ENCODE results near the gene ABHD6.
A peak's percentile ranks its signal among the peaks of the same experiment; 100 is the strongest.

ABHD6 gene

DNA sequence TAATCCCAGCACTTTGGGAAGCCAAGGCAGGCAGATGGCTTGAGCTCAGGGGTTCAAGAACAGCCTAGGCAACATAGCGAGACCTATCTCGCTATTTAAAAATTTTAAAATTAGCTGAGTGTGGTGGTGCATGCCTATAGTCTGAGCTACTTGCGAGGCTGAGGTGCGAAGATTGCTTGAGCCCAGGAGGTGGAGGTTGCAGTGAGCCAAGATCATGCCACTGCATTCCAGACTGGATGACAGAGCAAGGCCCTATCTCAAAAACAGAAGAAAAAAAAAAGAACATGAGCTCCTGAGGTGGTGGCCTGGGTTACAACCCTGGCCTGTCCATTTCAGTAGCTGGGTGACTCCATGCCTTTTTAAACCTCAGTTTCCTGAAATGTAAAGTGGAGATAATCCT, 34.1 kb upstream of the ABHD6 start:
- no peaks in the 10 kb centered on the region for H3K79me1 ChIP-seq (ENCODE audit: low read length)
- no peak overlapping the region for H2AK5ac ChIP-seq (ENCODE audit: low read length)
- WGBS (ENCODE audit: extremely low coverage, insufficient coverage, insufficient read length), result no CpG with 5 or more reads among the region's 4 CpGs
- no peak overlapping the region for H3K14ac ChIP-seq (ENCODE audit: low read length)
- peaks cover 6% of the 10 kb centered on the region for H3K9me3 ChIP-seq (ENCODE audit: insufficient read depth, low read depth, low read length)
- peak; percentile 54 to 68 for DNase-seq
- H3K4ac ChIP-seq (ENCODE audit: low read depth, low read length), result no peak overlapping the region
- no peak overlapping the region for H2BK120ac ChIP-seq (ENCODE audit: insufficient read depth, low read length, poor library complexity)
- no peak overlapping the region for H3K4me2 ChIP-seq (ENCODE audit: low read length)
- H4K12ac ChIP-seq (ENCODE audit: low read depth, low read length), result no peak overlapping the region
- H3K4me3 ChIP-seq (ENCODE audit: low read depth, low read length), result no peak overlapping the region
- no peaks in the 10 kb centered on the region for H3K36me3 ChIP-seq (ENCODE audit: control insufficient read depth in 1 of 2, insufficient read depth in 2 of 2, low read length in 2 of 2)
- H3K9ac ChIP-seq (ENCODE audit: low read length), result no peak overlapping the region
- no peaks in the 10 kb centered on the region for H3K79me2 ChIP-seq (ENCODE audit: control insufficient read depth, insufficient read depth, low read length, poor library complexity)
- H4K91ac ChIP-seq (ENCODE audit: low read depth, low read length), result no peak overlapping the region
- H2BK12ac ChIP-seq (ENCODE audit: low read length), result no peak overlapping the region
- H3K18ac ChIP-seq (ENCODE audit: low read length), result no peak overlapping the region
- no peak overlapping the region for H2AFZ ChIP-seq (ENCODE audit: insufficient read depth, low read length, poor library complexity)
- H3K27ac ChIP-seq (ENCODE audit: low read depth, low read length), result no peak overlapping the region
- H2BK5ac ChIP-seq (ENCODE audit: low read depth, low read length, poor library complexity), result no peak overlapping the region
- H3K23ac ChIP-seq (ENCODE audit: low read length), result no peak overlapping the region
- H3K4me1 ChIP-seq (ENCODE audit: control insufficient read depth in 1 of 2, insufficient read depth in 2 of 2, low read length in 2 of 2), result peaks cover 0 to 2% of the 10 kb centered on the region in 2 experiments
- H4K8ac ChIP-seq (ENCODE audit: low read depth, low read length), result no peak overlapping the region
- no peaks in the 10 kb centered on the region for H3K27me3 ChIP-seq (ENCODE audit: insufficient read depth, low read length)

DNA sequence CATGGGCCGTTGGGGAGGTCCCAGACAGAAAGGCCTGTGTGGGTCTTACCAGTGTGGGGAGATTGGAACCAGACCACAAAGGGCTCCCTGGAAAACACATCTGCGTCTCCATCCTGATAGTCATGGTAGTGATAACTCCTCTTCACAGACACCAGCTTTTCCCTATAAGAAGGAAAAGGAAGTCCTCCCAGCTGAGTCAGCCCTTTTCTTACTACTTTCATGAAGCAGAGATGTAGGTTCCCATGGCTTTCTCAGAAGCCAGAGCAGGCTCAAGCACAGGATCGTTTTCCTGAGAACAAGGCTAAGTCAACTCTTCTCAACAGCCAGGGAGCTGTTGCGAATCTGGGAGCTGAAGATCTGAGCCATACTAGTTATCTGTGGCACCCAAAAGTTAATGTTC, 32.9 kb upstream of the ABHD6 start:
- Histone ChIP-seq H3K9ac (ENCODE audit: low read length) (no peak overlapping the region), H3K27ac (ENCODE audit: low read depth, low read length) (no peak overlapping the region), H3K9me3 (ENCODE audit: insufficient read depth, low read depth, low read length) (peaks cover 6% of the 10 kb centered on the region), H3K27me3 (ENCODE audit: insufficient read depth, low read length) (no peaks in the 10 kb centered on the region), H3K79me2 (ENCODE audit: control insufficient read depth, insufficient read depth, low read length, poor library complexity) (no peaks in the 10 kb centered on the region), H2BK120ac (ENCODE audit: insufficient read depth, low read length, poor library complexity) (no peak overlapping the region), H3K4ac (ENCODE audit: low read depth, low read length) (no peak overlapping the region), H3K36me3 (ENCODE audit: control insufficient read depth in 1 of 2, insufficient read depth in 2 of 2, low read length in 2 of 2) (no peaks in the 10 kb centered on the region), H3K18ac (ENCODE audit: low read length) (no peak overlapping the region), H2AFZ (ENCODE audit: insufficient read depth, low read length, poor library complexity) (no peak overlapping the region), H2AK5ac (ENCODE audit: low read length) (no peak overlapping the region), H4K91ac (ENCODE audit: low read depth, low read length) (no peak overlapping the region), H3K23ac (ENCODE audit: low read length) (no peak overlapping the region), H3K4me3 (ENCODE audit: low read depth, low read length) (no peak overlapping the region), H3K79me1 (ENCODE audit: low read length) (no peaks in the 10 kb centered on the region), H3K4me1 (ENCODE audit: control insufficient read depth in 1 of 2, insufficient read depth in 2 of 2, low read length in 2 of 2) (no peaks in the 10 kb centered on the region), H4K12ac (ENCODE audit: low read depth, low read length) (no peak overlapping the region), H4K8ac (ENCODE audit: low read depth, low read length) (no peak overlapping the region), H2BK12ac (ENCODE audit: low read length) (no peak overlapping the region), H2BK5ac (ENCODE audit: low read depth, low read length, poor library complexity) (no peak overlapping the region), H3K14ac (ENCODE audit: low read length) (no peak overlapping the region), H3K4me2 (ENCODE audit: low read length) (no peak overlapping the region)
- no peak for DNase-seq
- no CpG with 5 or more reads among the region's 4 CpGs for WGBS (ENCODE audit: extremely low coverage, insufficient coverage, insufficient read length)

GRCh38 chr3:58205981-58206380, 31.6 kb upstream of the ABHD6 start:
- Histone ChIP-seq H2AFZ (ENCODE audit: insufficient read depth, low read length, poor library complexity) (no peak overlapping the region), H2AK5ac (ENCODE audit: low read length) (no peak overlapping the region), H3K23ac (ENCODE audit: low read length) (no peak overlapping the region), H3K27me3 (ENCODE audit: insufficient read depth, low read length) (no peaks in the 10 kb centered on the region), H3K79me1 (ENCODE audit: low read length) (no peaks in the 10 kb centered on the region), H2BK120ac (ENCODE audit: insufficient read depth, low read length, poor library complexity) (no peak overlapping the region), H3K9me3 (ENCODE audit: insufficient read depth, low read depth, low read length) (peaks cover 2% of the 10 kb centered on the region), H3K4ac (ENCODE audit: low read depth, low read length) (no peak overlapping the region), H3K4me3 (ENCODE audit: low read depth, low read length) (no peak overlapping the region), H3K18ac (ENCODE audit: low read length) (no peak overlapping the region), H3K9ac (ENCODE audit: low read length) (no peak overlapping the region), H3K27ac (ENCODE audit: low read depth, low read length) (no peak overlapping the region), H3K4me1 (ENCODE audit: control insufficient read depth in 1 of 2, insufficient read depth in 2 of 2, low read length in 2 of 2) (no peaks in the 10 kb centered on the region), H3K14ac (ENCODE audit: low read length) (no peak overlapping the region), H4K91ac (ENCODE audit: low read depth, low read length) (no peak overlapping the region), H4K8ac (ENCODE audit: low read depth, low read length) (no peak overlapping the region), H2BK5ac (ENCODE audit: low read depth, low read length, poor library complexity) (no peak overlapping the region), H3K79me2 (ENCODE audit: control insufficient read depth, insufficient read depth, low read length, poor library complexity) (no peaks in the 10 kb centered on the region), H3K4me2 (ENCODE audit: low read length) (no peak overlapping the region), H3K36me3 (ENCODE audit: control insufficient read depth in 1 of 2, insufficient read depth in 2 of 2, low read length in 2 of 2) (no peaks in the 10 kb centered on the region), H4K12ac (ENCODE audit: low read depth, low read length) (no peak overlapping the region), H2BK12ac (ENCODE audit: low read length) (no peak overlapping the region)
- DNase-seq, result no peak
- WGBS (ENCODE audit: extremely low coverage, insufficient coverage, insufficient read length), result no CpG with 5 or more reads among the region's 4 CpGs

GRCh38 chr3:58206406-58207011, 31.1 kb upstream of the ABHD6 start:
- Histone ChIP-seq H3K9ac (ENCODE audit: low read length) (no peak overlapping the region), H4K8ac (ENCODE audit: low read depth, low read length) (no peak overlapping the region), H3K18ac (ENCODE audit: low read length) (no peak overlapping the region), H2BK120ac (ENCODE audit: insufficient read depth, low read length, poor library complexity) (no peak overlapping the region), H3K79me2 (ENCODE audit: control insufficient read depth, insufficient read depth, low read length, poor library complexity) (no peaks in the 10 kb centered on the region), H2BK12ac (ENCODE audit: low read length) (no peak overlapping the region), H3K79me1 (ENCODE audit: low read length) (no peaks in the 10 kb centered on the region), H3K27ac (ENCODE audit: low read depth, low read length) (no peak overlapping the region), H4K12ac (ENCODE audit: low read depth, low read length) (no peak overlapping the region), H3K27me3 (ENCODE audit: insufficient read depth, low read length) (no peaks in the 10 kb centered on the region), H3K4ac (ENCODE audit: low read depth, low read length) (no peak overlapping the region), H3K23ac (ENCODE audit: low read length) (no peak overlapping the region), H4K91ac (ENCODE audit: low read depth, low read length) (no peak overlapping the region), H3K4me2 (ENCODE audit: low read length) (no peak overlapping the region), H3K4me1 (ENCODE audit: control insufficient read depth in 1 of 2, insufficient read depth in 2 of 2, low read length in 2 of 2) (no peaks in the 10 kb centered on the region), H3K9me3 (ENCODE audit: insufficient read depth, low read depth, low read length) (peaks cover 2% of the 10 kb centered on the region), H2AK5ac (ENCODE audit: low read length) (no peak overlapping the region), H2BK5ac (ENCODE audit: low read depth, low read length, poor library complexity) (no peak overlapping the region), H3K36me3 (ENCODE audit: control insufficient read depth in 1 of 2, insufficient read depth in 2 of 2, low read length in 2 of 2) (no peaks in the 10 kb centered on the region), H3K14ac (ENCODE audit: low read length) (no peak overlapping the region), H2AFZ (ENCODE audit: insufficient read depth, low read length, poor library complexity) (no peak overlapping the region), H3K4me3 (ENCODE audit: low read depth, low read length) (no peak overlapping the region)
- no CpG with 5 or more reads among the region's 5 CpGs for WGBS (ENCODE audit: extremely low coverage, insufficient coverage, insufficient read length)
- DNase-seq, result peak; percentile 91 to 96
